Tibial nerve (tissue), 4 donors: ENCODE data around the gene MND1.

Source experiments
- EP300 ChIP-seq, 2 donors: sonication (generic); formaldehyde crosslinking; IDR thresholded peaks; one replicate each; pipeline ENCODE4 v1.6.1; 2017; ENCODE audit warnings: antibody characterized with exemption in 2 of 2, mild to moderate bottlenecking in 1 of 2
- POLR2A ChIP-seq, 2 donors: fragments of 450-650 bp; IDR thresholded peaks; one replicate each; pipeline ENCODE4 v1.6.1; 2017; ENCODE audit warnings: antibody characterized with exemption in 2 of 2, mild to moderate bottlenecking in 2 of 2, moderate library complexity in 2 of 2
- TF ChIP-seq, protein P1 (sequence below), 5 experiments: fragments of 200-600 bp in 3 of 5; fragments of 450-650 bp in 2 of 5; sonication (generic) in 3 of 5; IDR thresholded peaks; one replicate each; pipeline ENCODE4 v1.5.1; 2016 to 2019; ENCODE audit warnings: antibody characterized with exemption in 5 of 5, mild to moderate bottlenecking in 3 of 5, moderate library complexity in 2 of 5

DNA sequence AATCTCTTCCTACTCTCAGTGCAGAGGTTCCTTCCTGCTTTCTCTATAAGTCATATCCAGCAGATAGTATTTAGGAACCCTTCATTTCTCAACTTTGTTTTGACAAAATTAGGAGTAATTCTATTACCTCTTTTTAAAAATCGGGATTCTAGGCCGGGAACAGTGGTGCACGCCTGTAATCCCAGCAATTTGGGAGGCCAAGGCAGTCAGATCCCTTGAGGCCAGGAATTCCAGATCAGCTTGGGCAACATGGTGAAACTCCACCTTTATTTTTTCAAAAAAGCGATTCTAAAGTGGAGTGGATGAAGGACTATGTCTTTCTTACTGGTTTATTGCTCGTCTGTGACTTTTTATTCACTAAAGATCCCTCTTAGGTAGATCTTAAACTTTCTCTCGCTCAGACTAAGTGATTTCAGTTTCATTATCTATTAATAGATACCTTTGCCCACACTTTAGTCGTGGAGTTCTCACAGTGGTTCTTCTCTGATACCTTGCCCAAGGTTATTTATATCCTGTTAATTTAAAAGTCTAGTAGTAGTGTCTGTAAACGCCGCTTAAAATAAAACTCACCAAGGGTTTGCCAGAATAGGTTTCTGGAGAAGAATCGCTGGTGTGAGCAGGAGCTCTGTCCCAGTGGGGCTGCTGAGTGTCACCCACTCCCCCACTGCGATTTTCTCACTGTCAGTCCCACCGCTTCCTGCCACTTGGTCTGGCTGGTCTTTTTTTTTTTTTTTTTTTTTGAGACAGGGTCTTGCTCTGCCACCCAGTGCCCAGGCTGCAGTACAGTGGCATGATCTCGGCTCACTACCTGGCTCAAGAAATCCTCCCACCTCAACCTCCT, 94.6 kb downstream of the MND1 start:
- TF ChIP-seq, protein P1, sequence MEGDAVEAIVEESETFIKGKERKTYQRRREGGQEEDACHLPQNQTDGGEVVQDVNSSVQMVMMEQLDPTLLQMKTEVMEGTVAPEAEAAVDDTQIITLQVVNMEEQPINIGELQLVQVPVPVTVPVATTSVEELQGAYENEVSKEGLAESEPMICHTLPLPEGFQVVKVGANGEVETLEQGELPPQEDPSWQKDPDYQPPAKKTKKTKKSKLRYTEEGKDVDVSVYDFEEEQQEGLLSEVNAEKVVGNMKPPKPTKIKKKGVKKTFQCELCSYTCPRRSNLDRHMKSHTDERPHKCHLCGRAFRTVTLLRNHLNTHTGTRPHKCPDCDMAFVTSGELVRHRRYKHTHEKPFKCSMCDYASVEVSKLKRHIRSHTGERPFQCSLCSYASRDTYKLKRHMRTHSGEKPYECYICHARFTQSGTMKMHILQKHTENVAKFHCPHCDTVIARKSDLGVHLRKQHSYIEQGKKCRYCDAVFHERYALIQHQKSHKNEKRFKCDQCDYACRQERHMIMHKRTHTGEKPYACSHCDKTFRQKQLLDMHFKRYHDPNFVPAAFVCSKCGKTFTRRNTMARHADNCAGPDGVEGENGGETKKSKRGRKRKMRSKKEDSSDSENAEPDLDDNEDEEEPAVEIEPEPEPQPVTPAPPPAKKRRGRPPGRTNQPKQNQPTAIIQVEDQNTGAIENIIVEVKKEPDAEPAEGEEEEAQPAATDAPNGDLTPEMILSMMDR (IDR thresholded peaks at IDR 0.05), result no peak
- no peak for TF ChIP-seq EP300 (IDR thresholded peaks at IDR 0.05)
- no peak for TF ChIP-seq POLR2A (IDR thresholded peaks at IDR 0.05)
